GM12873 (cell line): Measurements from ENCODE around the gene SSBP2.
A peak's percentile ranks its signal among the peaks of the same experiment; 100 is the strongest.

Experiments
- TF ChIP-seq, protein P1 (sequence below): IDR thresholded peaks from 2 replicates; pipeline ENCODE4 v1.5.1; 2012; ENCODE audit warnings: low read depth, mild to moderate bottlenecking, moderate library complexity, low read length, control low read depth; ENCODE audit not compliant: insufficient read depth; ENCODE audit errors: missing control alignments

Gene SSBP2

DNA sequence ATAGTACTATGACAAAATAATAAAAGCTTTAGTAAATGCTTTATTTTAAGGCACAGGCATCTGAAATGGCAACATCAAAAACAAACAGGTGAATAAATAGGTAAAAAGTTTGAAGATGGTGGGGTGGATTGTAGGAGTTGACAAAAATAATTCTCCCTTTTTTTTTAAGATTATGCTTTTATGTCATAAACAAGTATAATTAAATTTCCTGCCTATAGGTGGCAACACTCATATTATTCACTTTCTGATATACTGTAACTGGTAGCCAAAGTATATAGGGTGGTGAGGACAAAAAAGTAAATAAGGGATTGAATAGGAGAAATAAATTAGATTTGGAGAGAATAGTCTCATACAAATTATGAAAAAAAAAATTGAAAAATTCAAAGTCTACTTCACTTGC is 236.9 kb downstream of the SSBP2 start:
- TF ChIP-seq, protein P1, sequence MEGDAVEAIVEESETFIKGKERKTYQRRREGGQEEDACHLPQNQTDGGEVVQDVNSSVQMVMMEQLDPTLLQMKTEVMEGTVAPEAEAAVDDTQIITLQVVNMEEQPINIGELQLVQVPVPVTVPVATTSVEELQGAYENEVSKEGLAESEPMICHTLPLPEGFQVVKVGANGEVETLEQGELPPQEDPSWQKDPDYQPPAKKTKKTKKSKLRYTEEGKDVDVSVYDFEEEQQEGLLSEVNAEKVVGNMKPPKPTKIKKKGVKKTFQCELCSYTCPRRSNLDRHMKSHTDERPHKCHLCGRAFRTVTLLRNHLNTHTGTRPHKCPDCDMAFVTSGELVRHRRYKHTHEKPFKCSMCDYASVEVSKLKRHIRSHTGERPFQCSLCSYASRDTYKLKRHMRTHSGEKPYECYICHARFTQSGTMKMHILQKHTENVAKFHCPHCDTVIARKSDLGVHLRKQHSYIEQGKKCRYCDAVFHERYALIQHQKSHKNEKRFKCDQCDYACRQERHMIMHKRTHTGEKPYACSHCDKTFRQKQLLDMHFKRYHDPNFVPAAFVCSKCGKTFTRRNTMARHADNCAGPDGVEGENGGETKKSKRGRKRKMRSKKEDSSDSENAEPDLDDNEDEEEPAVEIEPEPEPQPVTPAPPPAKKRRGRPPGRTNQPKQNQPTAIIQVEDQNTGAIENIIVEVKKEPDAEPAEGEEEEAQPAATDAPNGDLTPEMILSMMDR, result no peak

- TF ChIP-seq, protein P1, result no peak
These were observed 237.4 kb downstream of the SSBP2 start for GRCh38 chr5:81513473-81513872.

DNA sequence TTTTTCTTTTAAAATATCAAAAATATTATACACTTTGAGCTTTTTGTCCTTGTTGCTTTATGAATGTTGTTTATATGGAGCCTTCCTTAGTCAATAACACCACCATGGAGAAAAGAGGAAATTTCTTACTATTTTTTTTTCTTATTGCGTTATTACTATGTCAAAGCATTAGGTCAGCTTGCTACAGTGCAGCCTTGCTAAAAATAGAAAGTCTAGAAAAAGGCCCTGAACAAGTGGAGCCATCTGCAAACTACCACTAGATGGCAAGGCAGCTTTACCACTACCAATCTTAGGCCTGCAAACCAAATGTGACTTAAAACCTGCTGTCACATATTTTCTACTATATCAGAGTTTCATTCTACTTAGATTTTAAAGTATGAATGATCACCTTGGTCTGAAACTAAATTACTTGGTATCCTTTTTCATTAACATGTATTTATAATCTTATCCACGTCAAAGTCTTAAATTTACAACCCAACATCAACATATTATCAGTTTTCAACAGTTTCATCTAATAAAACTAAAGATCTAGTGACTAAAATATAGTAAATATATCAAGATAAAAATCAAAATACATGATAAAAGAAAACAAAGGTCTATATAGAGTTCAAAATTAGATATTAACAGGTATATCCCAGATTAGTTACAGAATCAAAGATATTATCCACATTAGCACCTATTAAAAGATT is 243.9 kb downstream of the SSBP2 start:
- TF ChIP-seq, protein P1, result peak; percentile 83

DNA sequence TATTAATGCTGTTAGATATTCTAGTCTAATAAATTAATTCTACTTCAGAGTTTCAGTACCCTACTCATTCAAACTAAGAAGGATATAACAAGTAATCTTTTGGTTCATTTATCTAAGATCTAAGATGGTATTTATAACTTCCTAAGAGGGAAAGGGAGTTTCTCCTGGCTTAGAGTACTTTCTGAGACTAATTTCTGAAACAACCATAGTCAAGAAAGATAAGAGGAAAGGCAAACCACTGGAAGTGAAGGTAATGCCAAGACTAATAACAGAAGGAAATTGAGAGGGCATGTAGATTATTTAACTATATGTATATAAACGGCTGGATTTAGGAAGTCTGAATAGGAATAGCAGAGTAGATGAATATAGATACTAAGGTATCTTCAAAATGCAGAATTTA is 244.5 kb downstream of the SSBP2 start:
- TF ChIP-seq, protein P1, result no peak

DNA sequence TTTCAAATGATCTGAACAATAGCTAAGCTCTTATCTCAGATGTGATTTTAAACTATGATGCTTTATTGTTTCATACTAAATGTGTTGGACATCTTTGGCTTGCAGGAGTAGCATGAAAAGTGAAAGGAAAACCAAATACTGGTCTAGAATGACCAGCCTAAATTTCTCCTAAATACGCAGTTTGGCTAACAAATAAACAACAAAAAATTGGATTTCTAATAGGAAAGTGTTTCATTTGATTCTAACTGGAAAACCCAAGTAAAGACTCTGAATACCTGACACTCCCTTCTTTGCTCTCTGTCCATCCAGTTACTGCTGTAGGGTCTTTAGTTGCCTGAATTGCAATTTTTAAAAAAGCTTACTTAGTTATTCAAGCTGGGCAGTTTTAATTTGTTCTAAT is 245.2 kb downstream of the SSBP2 start:
- TF ChIP-seq, protein P1, result no peak

DNA sequence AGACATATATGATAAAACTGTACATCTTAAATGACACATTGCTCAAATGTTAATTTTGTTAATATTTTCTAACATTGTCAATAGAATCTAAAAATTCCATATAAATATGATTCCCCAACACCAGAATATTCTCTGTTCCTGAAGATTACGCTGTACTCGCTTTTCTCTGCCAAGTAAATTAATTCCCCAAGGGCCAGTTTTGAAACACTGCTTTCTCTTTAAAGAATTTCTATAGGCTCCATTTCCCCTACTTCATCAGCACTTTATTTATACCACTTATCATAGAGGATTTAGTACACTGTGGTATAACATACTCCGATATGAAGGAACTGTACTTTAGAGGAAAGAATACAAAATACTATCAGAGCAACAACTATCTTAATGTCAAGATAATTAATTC is 255.6 kb downstream of the SSBP2 start:
- TF ChIP-seq, protein P1, result no peak

DNA sequence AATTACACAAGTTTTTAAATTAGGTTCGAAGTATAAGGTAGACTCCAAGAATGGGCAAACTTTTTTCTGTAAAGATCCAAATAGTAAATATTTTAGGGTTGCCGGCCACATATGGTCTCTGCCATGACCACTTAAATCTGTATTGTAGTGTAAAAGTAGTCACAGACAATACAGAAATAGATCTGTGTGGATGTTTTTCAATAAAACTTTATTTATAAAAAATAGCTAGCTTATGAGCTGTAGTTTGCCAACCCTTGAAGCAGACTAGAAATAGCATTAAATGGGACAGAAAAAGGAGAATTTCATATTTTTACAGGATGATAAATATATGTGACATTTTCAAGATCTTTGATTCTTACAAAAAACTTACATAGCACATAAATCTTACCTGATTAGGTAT is 262.0 kb downstream of the SSBP2 start:
- TF ChIP-seq, protein P1, result no peak
